H7 (cell line): ENCODE data around the gene ASAH2B. TPM values are rescaled to one million over a fixed set of nuclear protein-coding genes. Genes with fewer than 3 reads are reported as not detected.
"Not testable (repeated sequence)": the region's sequence is repeated elsewhere in the genome, so short reads cannot be mapped to it uniquely, and the experiment has no call there.

ENCODE experiments used
- DNase-seq: peaks from one replicate; pipeline ENCODE4 v3.0.0; 2012
- H3K27me3 ChIP-seq: 2 replicates; pipeline ENCODE4 v1.6.0; 2011; ENCODE audit warnings: mild to moderate bottlenecking, low read length; ENCODE audit not compliant: control insufficient read depth, insufficient read depth
- H3K36me3 ChIP-seq: replicated peaks from 2 replicates; pipeline ENCODE4 v1.5.1; 2011; ENCODE audit warnings: low read length; ENCODE audit not compliant: control insufficient read depth, insufficient read depth
- H3K4me3 ChIP-seq: 2 replicates; pipeline ENCODE4 v1.5.1; 2011; ENCODE audit warnings: low read depth, mild to moderate bottlenecking, control low read depth, low read length, moderate library complexity; ENCODE audit not compliant: insufficient read depth
- total RNA-seq: library from RNA; depleted of rRNA; stranded (reverse); fragments of >200 nt; shearing (Covaris generic); gene quantifications from 2 replicates; pipeline ENCODE4 v1.2.3, GENCODE V29; 2014; rRNA removed

The ASAH2B gene
- total RNA-seq, result 3.4 and 4.1 TPM in 2 replicates

DNA sequence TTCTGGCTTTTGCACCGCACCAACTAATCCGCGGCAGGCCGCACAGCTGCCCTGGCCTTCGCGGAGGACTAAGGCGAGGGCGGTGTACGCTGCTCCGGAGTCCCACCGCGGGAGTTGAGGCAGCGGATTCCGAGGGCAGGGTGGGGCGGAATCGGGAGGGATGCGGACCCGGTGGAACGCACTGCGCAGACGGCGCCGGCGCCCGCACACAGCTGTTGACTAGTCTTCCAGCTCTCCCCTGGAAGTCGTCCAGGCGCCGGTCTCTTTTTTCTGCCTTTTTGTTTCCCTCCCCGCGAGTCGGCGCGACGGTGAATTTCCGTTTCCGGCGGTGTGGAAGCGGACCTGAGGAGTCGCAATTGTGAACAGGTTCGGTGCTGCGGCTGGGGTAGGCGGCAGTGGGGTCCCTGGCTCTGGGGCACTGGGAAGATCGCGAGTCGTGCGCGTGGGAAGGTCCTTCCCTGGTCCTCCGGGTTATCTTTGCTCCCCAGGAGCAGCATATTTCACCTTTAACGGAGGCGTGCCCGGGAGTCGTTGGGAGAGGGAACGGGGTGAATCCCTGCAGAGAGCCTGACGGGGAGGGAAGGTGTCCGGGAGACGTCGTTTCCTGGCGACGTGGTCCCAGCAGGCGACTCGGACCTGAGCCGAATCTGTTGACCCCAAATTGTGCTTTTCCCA is at the start of gene ASAH2B:
TSS of gene ASAH2B (plus strand) at position 319 of the 675 bp plus-strand sequence. CDS start 5,195 bp downstream, outside the sequence.
- Histone ChIP-seq H3K27me3 (peaks cover 1% of the 10 kb centered on the region; the same call in 1 of the 2 replicates), H3K36me3 (no peaks in the 10 kb centered on the region), H3K4me3 (peak within 1 kb of the TSS; percentile 73)
- peak; percentile 75 for DNase-seq

- not testable (repeated sequence) for H3K27me3 ChIP-seq, H3K4me3 ChIP-seq, DNase-seq, H3K36me3 ChIP-seq
These were observed 41.9 kb upstream of the ASAH2B start for GRCh38 chr10:50697819-50698218.

GRCh38 chr10:50701947-50702346 is 37.8 kb upstream of the ASAH2B start:
- not testable (repeated sequence) for H3K27me3 ChIP-seq, DNase-seq, H3K36me3 ChIP-seq, H3K4me3 ChIP-seq

DNA sequence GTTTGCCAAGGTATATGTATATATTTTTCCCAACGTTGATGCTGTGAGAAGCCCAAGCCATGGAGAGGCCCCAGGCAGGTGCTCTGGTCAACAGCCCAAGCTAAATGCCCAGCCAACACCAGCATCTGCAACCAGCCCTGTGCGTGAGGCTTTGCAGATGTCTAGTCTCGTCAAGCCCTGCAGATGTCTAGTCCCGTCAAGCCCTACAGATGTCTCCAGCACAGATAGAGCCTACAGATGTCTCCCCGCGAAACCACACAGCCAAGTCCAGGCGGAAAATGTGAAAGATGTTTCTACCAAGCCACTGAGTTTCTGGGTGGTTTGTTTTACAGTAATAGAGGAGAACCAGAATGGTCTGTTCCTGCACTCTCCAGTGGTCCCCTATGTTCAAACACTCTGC is 36.7 kb upstream of the ASAH2B start:
- H3K4me3 ChIP-seq, H3K36me3 ChIP-seq, H3K27me3 ChIP-seq, DNase-seq: not testable (repeated sequence)

GRCh38 chr10:50704436-50705079 is 35.2 kb upstream of the ASAH2B start:
- not testable (repeated sequence) for H3K4me3 ChIP-seq, H3K27me3 ChIP-seq, H3K36me3 ChIP-seq, DNase-seq

DNA sequence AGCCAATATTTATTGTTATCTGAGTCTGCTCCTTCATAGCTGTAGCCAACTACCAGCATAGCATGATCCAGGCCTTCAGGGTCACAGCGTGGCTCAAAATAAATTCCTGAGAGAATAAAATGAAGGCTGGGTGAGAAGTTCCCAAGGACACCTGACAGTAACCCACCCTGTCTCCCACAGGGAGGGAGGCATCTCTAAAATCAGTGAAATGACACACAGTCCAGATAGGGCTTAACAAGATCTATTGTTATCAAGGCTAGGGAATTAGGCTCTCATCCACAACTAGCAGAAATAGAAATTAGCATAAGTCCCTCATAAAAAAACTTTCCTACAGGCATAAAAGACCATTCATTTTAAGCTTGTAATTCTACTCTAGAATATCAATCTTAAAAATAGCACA is 33.7 kb upstream of the ASAH2B start:
- H3K4me3 ChIP-seq, H3K36me3 ChIP-seq, H3K27me3 ChIP-seq, DNase-seq: not testable (repeated sequence)

DNA sequence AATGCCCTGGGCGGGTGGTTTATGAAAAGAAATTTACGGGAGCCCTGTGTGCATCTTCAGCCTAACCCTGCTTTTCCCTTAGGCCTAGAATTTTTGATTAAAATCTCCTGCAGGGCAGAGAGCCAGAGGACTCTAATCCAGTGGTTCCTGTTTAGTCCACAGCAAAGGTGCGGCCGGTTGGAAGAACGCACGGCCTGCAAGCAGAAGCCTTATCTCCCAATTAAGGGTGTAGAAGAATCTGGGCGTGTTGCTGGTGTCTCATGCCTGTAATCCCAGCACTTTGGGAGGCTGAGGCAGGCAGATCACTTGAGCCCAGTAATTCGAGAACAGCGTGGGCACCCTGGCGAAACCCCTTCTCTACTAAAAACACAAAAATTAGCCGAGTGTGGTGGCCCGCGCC is 29.5 kb upstream of the ASAH2B start:
- H3K36me3 ChIP-seq, H3K27me3 ChIP-seq, H3K4me3 ChIP-seq, DNase-seq: not testable (repeated sequence)

GRCh38 chr10:50723812-50724211 is 15.9 kb upstream of the ASAH2B start:
- not testable (repeated sequence) for H3K36me3 ChIP-seq

DNA sequence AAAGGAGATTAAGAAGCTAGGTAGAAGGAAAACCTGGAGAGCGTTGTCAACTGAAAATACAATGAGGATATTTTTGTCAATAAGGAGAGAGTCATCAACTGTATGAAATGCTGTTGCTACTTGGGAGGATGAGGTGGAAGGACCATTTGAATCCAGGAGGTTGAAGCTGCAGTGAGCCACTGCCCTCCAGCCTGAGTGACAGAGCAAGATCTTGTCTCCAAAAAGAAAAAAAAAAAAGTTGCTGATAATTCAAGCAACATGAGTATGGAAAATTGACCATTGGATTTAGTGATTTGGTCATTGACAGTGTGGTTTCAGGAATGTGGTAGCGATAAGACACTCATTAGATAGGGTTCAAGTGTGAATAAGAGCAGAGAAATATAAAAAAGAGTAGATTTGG is 11.6 kb upstream of the ASAH2B start:
- not testable (repeated sequence) for DNase-seq, H3K36me3 ChIP-seq, H3K4me3 ChIP-seq, H3K27me3 ChIP-seq

More at GRCh38 chr10:50723812-50724211, 15.9 kb upstream of the ASAH2B start:
- H3K4me3 ChIP-seq, H3K27me3 ChIP-seq, DNase-seq: not testable (repeated sequence)

GRCh38 chr10:50738987-50739617 is 634 bp upstream of the ASAH2B start:
- H3K36me3 ChIP-seq, DNase-seq, H3K27me3 ChIP-seq: not testable (repeated sequence)
- peak overlapping the region; percentile 73 for H3K4me3 ChIP-seq

- Histone ChIP-seq H3K36me3 (no peaks in the 10 kb centered on the region), H3K27me3 (peaks cover 1% of the 10 kb centered on the region; the same call in 1 of the 2 replicates), H3K4me3 (peak overlapping the region; percentile 73)
- DNase-seq, result no peak
These were observed 535 bp downstream of the ASAH2B start for GRCh38 chr10:50740293-50740648.

GRCh38 chr10:50742820-50743219 is 3.1 kb downstream of the ASAH2B start:
- not testable (repeated sequence) for H3K4me3 ChIP-seq, DNase-seq, H3K36me3 ChIP-seq, H3K27me3 ChIP-seq

DNA sequence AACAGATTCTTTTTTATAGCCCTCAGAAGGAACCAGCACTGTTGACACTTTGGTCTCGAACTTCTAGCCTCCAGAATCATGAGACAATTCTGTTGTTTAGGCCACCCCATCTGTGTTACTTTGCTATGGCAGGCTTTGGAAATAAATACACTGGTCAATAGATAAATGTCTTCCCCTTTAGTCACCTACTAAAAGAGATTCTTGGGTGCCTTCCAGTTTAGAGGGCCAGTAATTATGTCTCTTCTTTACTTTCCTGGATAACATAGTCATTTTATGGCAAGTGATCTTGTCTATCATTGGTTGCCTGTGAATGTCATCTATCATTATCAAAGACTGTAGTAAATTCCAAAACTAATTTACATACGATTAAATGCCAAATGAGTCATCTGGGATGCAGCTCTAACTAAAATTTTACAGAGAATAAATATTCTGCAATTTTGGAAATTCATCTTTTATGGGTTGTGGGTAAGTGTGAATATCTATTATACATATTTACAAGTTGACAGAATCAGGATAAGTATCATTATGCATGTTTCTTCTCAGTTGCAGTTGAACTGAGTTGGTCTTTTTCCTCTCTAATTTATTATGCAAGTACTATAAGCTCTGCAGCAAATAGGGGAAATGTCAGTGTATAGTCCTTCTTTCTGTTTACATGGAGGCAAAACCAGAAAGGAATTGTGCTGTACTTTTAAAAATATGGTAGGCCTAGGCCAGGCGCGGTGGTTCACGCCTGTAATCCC is 27.2 kb downstream of the ASAH2B start:
- not testable (repeated sequence) for H3K27me3 ChIP-seq, DNase-seq, H3K36me3 ChIP-seq, H3K4me3 ChIP-seq

DNA sequence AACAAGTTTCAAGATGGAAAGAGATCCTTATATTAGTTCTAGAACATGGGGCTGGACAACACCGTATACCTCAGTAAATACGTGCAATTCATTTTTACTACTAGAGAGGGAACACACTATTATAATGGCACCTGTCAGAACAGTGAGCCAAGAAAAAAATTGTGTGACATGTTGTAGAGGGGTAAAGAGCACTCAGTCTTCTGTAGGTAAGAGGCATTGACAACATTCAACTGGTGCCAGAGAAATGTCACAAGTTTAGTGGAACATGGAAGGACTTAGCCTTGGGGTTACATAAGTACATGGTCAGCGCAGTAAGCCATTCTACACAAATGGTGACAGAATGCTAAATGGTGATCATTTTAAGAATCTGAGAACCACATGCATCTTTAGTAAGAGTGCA is 32.3 kb downstream of the ASAH2B start:
- H3K27me3 ChIP-seq, H3K36me3 ChIP-seq, DNase-seq, H3K4me3 ChIP-seq: not testable (repeated sequence)
